Fibroblast of upper back skin (primary cell): ENCODE results near the gene BANP.
"Not testable (repeated sequence)": the region's sequence is repeated elsewhere in the genome, so short reads cannot be mapped to it uniquely, and the experiment has no call there.

Experiments used
- DNase-seq: peaks from one replicate; pipeline ENCODE4 v3.0.0-alpha.2; 2013

BANP gene

GRCh38 chr16:87996962-87997880 lies 46.0 kb downstream of the BANP start:
- DNase-seq = no peak

GRCh38 chr16:87998184-87998793 lies 47.1 kb downstream of the BANP start:
- not testable (repeated sequence) for DNase-seq

DNA sequence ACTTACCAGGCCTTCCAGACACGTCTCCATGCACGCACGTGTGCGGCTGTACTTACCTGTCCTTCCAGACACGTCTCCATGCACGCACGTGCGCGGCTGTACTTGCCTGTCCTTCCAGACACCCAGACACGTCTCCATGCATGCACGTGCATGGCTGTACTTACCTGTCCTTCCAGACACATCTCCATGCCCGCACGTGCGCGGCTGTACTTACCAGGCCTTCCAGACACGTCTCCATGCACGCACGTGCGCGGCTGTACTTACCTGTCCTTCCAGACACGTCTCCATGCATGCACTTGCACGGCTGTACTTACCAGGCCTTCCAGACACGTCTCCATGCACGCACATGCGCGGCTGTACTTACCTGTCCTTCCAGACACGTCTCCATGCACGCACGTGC lies 47.8 kb downstream of the BANP start:
- not testable (repeated sequence) for DNase-seq

- no peak for DNase-seq
Observed at GRCh38 chr16:88002211-88002610, 51.0 kb downstream of the BANP start.

- DNase-seq = no peak
Observed at GRCh38 chr16:88002749-88003148, 51.5 kb downstream of the BANP start.

- DNase-seq = no peak
Observed at GRCh38 chr16:88003316-88003715, 52.1 kb downstream of the BANP start.

- no peak for DNase-seq
Observed at GRCh38 chr16:88003736-88004135, 52.5 kb downstream of the BANP start.

GRCh38 chr16:88004391-88004790 lies 53.2 kb downstream of the BANP start:
- DNase-seq = no peak

DNA sequence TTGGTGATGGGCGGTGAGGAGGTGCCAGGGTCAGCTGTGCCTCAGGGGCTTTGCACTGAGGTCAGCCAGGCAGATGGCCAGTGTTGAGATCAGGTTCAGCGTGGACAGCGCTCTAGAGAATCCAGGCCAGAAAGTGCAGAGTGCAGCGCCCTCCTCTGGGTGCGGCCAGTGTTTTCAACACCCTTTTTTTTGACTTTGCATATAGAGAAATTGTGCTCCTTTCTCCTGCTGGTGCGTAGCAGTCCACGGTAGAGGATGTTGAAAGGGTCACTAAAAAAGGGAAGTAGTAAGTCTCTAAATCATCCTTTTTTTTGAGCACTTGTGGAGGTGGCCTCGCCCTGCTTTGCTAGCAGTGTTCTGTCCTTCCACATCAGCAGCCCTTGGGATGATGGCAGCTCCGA lies 53.9 kb downstream of the BANP start:
- DNase-seq = no peak

GRCh38 chr16:88005968-88006367 lies 54.7 kb downstream of the BANP start:
- DNase-seq = no peak

DNA sequence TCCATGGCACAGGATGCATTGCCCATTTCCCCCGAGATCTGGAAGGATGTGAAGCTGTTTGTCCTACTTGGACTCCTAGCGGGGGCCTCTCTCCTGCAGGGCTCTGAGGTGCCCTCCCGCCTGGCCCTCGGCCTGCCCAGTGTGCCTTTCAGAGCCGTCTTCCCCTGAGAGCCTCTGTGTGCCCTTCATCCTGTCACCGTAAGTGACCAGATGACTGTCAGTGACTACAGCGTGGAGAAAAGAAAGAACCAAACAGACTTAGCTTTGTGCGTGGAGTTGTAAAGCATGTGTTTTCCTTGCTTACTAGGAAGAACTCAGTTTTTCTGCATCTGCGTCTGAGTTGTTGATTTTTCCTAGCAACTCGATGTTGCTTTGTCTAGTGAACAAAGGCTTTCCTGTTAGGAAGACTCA lies 56.1 kb downstream of the BANP start:
- no peak for DNase-seq

GRCh38 chr16:88008840-88009239 lies 57.6 kb downstream of the BANP start:
- no peak for DNase-seq

- DNase-seq = no peak
Observed at GRCh38 chr16:88009563-88010342, 58.5 kb downstream of the BANP start.

- DNase-seq = no peak
Observed at GRCh38 chr16:88010343-88010967, 59.2 kb downstream of the BANP start.

DNA sequence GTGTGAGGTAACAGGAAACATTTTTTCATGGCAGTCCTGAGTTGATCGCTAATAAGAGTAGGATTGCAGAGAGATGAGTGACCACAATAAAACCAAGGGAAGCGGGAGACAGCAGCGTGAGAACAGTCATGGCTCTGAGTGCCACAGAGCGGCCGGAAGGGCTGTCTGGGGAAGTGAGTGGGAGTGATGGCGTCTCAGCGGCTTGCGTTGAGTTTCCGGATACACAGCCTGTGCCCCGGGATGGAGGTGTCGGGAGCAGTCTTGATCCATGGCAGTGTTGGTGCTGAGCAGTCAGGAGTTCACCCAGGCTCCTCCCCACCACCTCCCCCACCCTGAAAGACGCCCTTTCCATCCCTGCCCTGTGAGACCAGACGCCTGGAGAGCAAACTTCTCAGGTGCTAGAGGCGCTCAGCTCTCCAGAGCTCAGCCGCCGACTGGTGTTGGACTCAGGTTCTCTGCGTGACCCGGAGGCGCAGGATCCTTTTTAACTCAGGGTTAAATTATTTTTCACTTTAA lies 59.8 kb downstream of the BANP start:
- DNase-seq = no peak

DNA sequence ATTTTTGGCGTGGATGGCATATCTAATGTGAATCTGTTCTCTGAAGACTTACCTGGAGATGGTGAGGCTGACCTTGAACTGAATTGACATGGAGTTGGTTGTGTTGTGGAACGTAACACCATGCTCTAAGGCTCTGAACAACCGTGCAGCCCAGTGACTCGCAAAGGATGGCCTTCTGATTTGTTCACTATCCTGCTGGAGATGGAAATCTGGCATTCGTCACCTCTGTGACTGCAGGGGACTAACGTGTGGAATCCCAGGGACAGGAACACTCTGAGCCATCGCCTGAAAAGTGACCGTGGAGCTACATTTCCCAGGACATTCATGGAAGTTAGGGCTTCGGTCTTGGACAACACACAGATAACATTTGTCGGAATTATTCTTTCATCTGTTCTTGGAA lies 61.1 kb downstream of the BANP start:
- no peak for DNase-seq

DNA sequence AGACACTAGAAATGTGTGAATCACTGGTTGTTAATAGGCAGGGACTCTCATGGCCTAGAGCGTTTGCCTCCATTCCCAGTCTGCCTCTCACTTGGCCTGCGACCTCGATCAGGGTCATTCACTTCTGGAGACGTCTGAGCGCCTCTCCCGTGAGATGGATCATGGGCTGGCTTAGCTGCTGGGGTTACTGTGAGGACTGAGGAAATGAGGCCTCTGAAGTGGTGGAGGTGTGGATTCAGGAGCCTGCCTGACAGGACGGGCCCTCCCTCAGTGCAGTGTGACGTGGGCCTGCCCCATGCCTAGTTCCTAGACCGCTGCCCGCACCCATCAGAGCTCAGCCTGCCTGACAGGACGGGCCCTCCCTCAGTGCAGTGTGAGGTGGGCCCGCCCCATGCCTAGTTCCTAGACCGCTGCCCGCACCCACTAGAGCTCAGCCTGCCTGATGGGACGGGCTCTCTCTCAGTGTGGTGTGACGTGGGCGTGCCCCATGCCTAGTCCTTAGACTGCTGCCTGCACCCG lies 61.9 kb downstream of the BANP start:
- DNase-seq = no peak

- no peak for DNase-seq
Observed at GRCh38 chr16:88013766-88014251, 62.6 kb downstream of the BANP start.

DNA sequence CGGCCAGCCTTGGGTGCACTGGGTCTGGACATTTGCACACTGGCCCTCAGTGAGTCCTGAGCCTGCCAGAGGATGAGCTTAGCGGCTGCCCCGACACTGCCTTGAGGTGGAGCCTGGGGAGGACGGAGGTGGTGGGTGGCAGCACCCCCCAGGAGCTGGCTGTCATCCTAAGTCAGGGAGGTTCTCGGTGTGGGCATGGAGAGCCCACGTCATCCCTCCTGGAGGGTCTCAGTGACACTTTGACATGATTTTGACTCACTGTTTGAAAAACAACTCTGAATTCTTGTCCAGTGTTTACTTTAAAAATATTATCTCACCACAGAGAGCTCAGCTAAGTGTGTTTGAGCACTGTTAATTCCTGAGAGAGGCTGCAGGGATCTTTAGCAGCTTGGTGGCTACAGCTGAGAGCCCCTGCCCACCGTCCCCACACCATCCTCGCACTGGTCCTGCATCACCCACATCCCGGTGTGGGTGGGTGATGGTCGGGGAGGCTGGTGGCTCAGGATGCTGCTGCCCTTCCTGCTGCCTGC lies 63.1 kb downstream of the BANP start:
- peak; percentile 11 for DNase-seq

- DNase-seq = no peak
Observed at GRCh38 chr16:88014954-88015805, 63.9 kb downstream of the BANP start.

DNA sequence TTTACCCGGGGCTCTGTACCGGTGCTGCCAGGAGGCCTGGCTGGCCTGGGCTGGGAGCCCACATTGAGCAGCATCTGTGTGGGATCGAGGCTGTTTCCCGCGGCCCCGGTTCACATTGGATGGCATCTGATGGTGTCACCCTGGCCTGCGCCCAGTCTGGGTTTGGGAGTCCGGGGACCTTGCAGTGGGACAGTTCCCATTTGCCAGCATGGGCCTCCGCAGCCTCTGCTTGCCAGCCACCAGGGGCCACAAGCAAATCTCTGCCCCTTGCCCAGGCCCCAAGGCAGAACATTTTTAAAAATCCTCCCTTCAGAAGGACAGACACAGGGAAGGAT lies 64.5 kb downstream of the BANP start:
- DNase-seq = no peak
